Rectal smooth muscle tissue (tissue), 1 donor: ENCODE data around the gene GOLGA5.

Experiments
- H3K27ac ChIP-seq: one replicate; pipeline ENCODE4 v1.7.0; 2013; ENCODE audit warnings: low read depth, low read length, inconsistent platforms
- H3K27me3 ChIP-seq: one replicate; pipeline ENCODE4 v1.7.0; 2013; ENCODE audit warnings: low read length; ENCODE audit not compliant: control insufficient read depth, insufficient read depth
- H3K36me3 ChIP-seq: one replicate; pipeline ENCODE4 v1.7.0; 2013; ENCODE audit warnings: low read length; ENCODE audit not compliant: control insufficient read depth, insufficient read depth
- H3K4me1 ChIP-seq: one replicate; pipeline ENCODE4 v1.7.0; 2013; ENCODE audit warnings: low read length; ENCODE audit not compliant: control insufficient read depth, insufficient read depth
- H3K4me3 ChIP-seq: one replicate; pipeline ENCODE4 v1.7.0; 2013; ENCODE audit warnings: low read length
- H3K9ac ChIP-seq: one replicate; pipeline ENCODE4 v1.7.0; 2013; ENCODE audit warnings: low read length

GOLGA5 gene

DNA sequence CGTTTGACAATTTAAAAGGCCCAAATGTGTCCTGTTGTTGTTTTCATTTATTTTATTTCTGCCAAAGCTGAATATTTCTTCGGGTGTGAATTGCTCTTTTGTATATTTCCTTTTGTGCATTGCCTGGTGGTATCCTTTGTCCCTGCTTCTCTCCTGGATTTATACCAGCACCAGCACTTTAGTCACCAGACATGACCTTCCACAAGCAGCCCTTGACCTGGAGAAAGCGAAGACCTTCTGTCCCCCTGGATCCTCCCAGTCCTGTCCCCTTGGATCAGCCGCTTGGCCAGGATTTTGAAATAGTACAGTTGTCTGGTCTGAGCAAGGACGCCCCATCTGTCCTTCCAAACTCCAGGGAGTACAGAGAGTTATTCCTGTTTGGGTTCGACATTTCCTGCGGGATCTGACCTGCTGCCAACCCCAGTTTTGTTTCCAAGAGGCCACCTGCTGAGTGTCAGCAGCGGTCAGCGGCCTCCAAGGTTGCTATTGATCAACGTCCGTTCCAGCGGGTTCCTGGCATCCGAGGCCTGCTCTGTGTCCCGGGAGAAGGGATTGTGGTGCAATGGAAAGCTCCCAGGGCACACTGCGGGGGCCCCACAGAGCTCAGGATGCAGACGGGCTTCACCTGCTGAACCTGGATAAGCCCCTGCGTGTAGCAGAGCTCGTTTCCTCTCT is 83.8 kb downstream of the GOLGA5 start:
- H3K27ac ChIP-seq, result no peak overlapping the region
- H3K9ac ChIP-seq, result no peak overlapping the region
- H3K4me3 ChIP-seq, result no peak overlapping the region
- no peaks in the 10 kb centered on the region for H3K27me3 ChIP-seq
- H3K4me1 ChIP-seq, result no peaks in the 10 kb centered on the region
- no peaks in the 10 kb centered on the region for H3K36me3 ChIP-seq

DNA sequence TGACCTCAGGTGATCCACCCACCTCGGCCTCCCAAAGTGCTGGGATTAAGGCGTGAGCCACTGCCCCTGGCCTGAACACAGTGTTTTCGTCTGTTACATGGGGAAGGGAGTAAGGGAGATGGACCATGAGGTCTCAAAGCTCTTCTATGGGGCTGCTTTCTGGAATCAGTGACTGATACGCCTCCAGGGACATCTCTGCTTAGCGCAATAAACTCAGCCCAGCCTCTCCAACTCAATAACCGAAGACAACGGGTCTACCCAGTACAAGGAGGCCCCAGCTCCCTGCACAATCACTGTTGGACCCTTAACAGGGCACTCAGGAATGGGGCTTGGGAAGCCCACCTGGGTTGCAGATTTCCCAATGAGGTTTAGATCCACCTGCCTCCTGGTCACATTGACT is 86.2 kb downstream of the GOLGA5 start:
- Histone ChIP-seq H3K9ac (no peak overlapping the region), H3K27me3 (no peaks in the 10 kb centered on the region), H3K4me1 (no peaks in the 10 kb centered on the region), H3K36me3 (no peaks in the 10 kb centered on the region), H3K4me3 (no peak overlapping the region), H3K27ac (no peak overlapping the region)

GRCh38 chr14:92880851-92881250 is 86.7 kb downstream of the GOLGA5 start:
- H3K4me3 ChIP-seq, result no peak overlapping the region
- H3K4me1 ChIP-seq, result no peaks in the 10 kb centered on the region
- H3K36me3 ChIP-seq, result no peaks in the 10 kb centered on the region
- no peaks in the 10 kb centered on the region for H3K27me3 ChIP-seq
- no peak overlapping the region for H3K9ac ChIP-seq
- no peak overlapping the region for H3K27ac ChIP-seq

GRCh38 chr14:92883066-92883465 is 89.0 kb downstream of the GOLGA5 start:
- no peak overlapping the region for H3K27ac ChIP-seq
- no peak overlapping the region for H3K9ac ChIP-seq
- H3K27me3 ChIP-seq, result no peaks in the 10 kb centered on the region
- H3K4me1 ChIP-seq, result no peaks in the 10 kb centered on the region
- H3K4me3 ChIP-seq, result no peak overlapping the region
- no peaks in the 10 kb centered on the region for H3K36me3 ChIP-seq

DNA sequence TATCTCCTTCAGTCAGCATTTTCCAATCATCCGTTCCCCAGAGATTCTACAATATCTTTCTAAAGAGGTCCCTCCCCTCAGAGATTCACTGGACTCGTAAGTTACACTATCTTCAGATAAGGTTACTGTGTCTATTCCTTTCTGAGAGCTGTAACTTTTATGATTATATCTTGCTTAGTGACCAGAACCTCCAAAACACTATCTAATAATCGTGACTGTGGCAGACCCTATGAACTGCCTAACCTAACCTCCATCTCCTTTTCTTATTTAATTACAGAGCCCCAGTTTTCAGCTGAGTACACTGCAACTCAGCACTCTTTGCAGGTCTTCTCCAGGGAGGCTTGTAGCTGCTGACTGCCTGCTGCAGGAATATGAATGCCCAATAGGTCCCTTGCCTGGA is 90.3 kb downstream of the GOLGA5 start:
- Histone ChIP-seq H3K4me1 (no peaks in the 10 kb centered on the region), H3K9ac (no peak overlapping the region), H3K27ac (no peak overlapping the region), H3K36me3 (no peaks in the 10 kb centered on the region), H3K4me3 (no peak overlapping the region), H3K27me3 (no peaks in the 10 kb centered on the region)

DNA sequence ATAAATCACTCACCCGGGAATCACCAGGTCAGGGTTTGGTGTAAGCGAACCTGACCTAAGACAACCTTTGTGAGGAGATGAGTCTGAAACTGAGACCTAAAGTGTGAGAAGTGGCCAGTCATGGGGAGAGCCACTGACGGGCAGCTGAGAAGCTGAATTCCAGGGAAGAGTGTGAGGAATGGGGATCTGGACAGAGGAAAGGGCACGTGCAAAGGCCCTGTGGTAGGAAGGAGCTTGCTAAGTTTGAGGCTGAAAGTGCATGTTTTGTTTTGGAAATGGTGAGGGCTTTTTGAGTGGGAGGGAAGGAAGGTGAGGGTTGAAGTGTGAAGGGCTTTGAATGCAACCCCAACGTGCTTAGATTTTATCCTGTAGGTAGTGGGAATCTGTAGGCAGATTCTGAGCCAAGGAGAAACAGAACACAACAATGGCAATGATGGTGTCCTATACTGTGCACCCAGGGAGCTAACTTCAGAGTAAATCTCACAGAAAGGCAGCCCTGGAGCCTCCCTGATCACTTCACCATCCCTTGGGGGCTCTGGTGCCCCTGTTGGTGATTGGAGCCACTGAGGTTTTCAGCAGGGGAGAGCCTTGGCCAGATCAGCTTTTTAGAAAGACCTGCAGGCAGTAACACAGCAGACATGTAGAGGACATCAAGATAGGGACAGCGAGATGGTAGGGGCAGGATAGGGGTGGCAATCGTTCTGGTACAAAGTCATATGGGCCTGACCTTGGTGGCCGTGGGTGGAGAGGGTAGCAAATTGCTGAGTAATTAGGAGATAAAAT is 91.4 kb downstream of the GOLGA5 start:
- Histone ChIP-seq H3K9ac (no peak overlapping the region), H3K4me3 (no peak overlapping the region), H3K27ac (no peak overlapping the region), H3K36me3 (no peaks in the 10 kb centered on the region), H3K27me3 (no peaks in the 10 kb centered on the region), H3K4me1 (no peaks in the 10 kb centered on the region)

GRCh38 chr14:92886337-92886736 is 92.2 kb downstream of the GOLGA5 start:
- Histone ChIP-seq H3K9ac (no peak overlapping the region), H3K27ac (no peak overlapping the region), H3K36me3 (no peaks in the 10 kb centered on the region), H3K4me3 (no peak overlapping the region), H3K4me1 (no peaks in the 10 kb centered on the region), H3K27me3 (no peaks in the 10 kb centered on the region)

- Histone ChIP-seq H3K27me3 (no peaks in the 10 kb centered on the region), H3K4me3 (no peak overlapping the region), H3K4me1 (no peaks in the 10 kb centered on the region), H3K9ac (no peak overlapping the region), H3K27ac (no peak overlapping the region), H3K36me3 (no peaks in the 10 kb centered on the region)
Measured at GRCh38 chr14:92887157-92887556, 93.1 kb downstream of the GOLGA5 start.

GRCh38 chr14:92888896-92889295 is 94.8 kb downstream of the GOLGA5 start:
- Histone ChIP-seq H3K4me1 (no peaks in the 10 kb centered on the region), H3K4me3 (no peak overlapping the region), H3K9ac (no peak overlapping the region), H3K27me3 (no peaks in the 10 kb centered on the region), H3K36me3 (no peaks in the 10 kb centered on the region), H3K27ac (no peak overlapping the region)
